ENCODE results near the gene LIMD2. TPM values are rescaled to one million over a fixed set of nuclear protein-coding genes. Genes with fewer than 3 reads are reported as not detected.

The LIMD2 gene
- total RNA-seq (10 to 100 TPM; 30.1 to 30.8 TPM), polyA plus RNA-seq (10 to 100 TPM; 26.4 to 69.5 TPM)
- long read RNA-seq, donor 1, transcript LIMD2-201 (5 exons, 3,193 nt), result major isoform, 15 of 36 reads
- long read RNA-seq, donor 1, transcript LIMD2-204 (2 exons, 760 nt), result minor isoform, 6 of 36 reads
- long read RNA-seq, donor 1, partial matches to known transcripts, result 7 of 36 reads
- long read RNA-seq, donor 1, other reads (novel, unspliced or antisense), result 0 of 36 reads
- long read RNA-seq, donor 2, partial matches to known transcripts, result 6 of 14 reads
- long read RNA-seq, donor 2, other reads (novel, unspliced or antisense), result 0 of 14 reads
- long read RNA-seq, donor 3, transcript LIMD2-201 (5 exons, 3,193 nt), result major isoform, 9 of 10 reads
- long read RNA-seq, donor 3, partial matches to known transcripts, result 0 of 10 reads
- long read RNA-seq, donor 3, other reads (novel, unspliced or antisense), result 0 of 10 reads
- long read RNA-seq, donor 4, transcript LIMD2-201 (5 exons, 3,193 nt), result major isoform, 5 of 7 reads
- long read RNA-seq, donor 4, partial matches to known transcripts, result 0 of 7 reads
- long read RNA-seq, donor 4, other reads (novel, unspliced or antisense), result 0 of 7 reads
- long read RNA-seq, donor 5, transcript LIMD2-201 (5 exons, 3,193 nt), result major isoform, 19 of 36 reads
- long read RNA-seq, donor 5, partial matches to known transcripts, result 7 of 36 reads
- long read RNA-seq, donor 5, other reads (novel, unspliced or antisense), result 0 of 36 reads

GRCh38 chr17:63699638-63700527, at the start of gene LIMD2:
LIMD2 (minus strand) TSS chr17:63700125; CDS start chr17:63699298, 827 bp downstream.
- Histone ChIP-seq H3K9me3 (ENCODE audit: control insufficient read depth in 4 of 4, insufficient read depth in 3 of 4, low read length in 3 of 4) (no peaks in the 10 kb centered on the region), H3K9ac (ENCODE audit: insufficient read depth in 1 of 2, low read length in 2 of 2) (no peak within 1 kb of the TSS), H3K27ac (ENCODE audit: low read depth in 1 of 2, low read length in 1 of 2) (peak within 1 kb of the TSS; percentile 75 to 85), H3K4me3 (peak within 1 kb of the TSS; percentile 47), H3K36me3 (ENCODE audit: control insufficient read depth in 4 of 4, insufficient read depth in 4 of 4, low read length in 4 of 4) (peaks cover 0 to 20% (median 13%) of the 10 kb centered on the region in 4 donors), H3K27me3 (ENCODE audit: control insufficient read depth in 3 of 3, insufficient read depth in 3 of 3, low read length in 2 of 3) (no peaks in the 10 kb centered on the region), H3K4me1 (ENCODE audit: control insufficient read depth in 5 of 5, insufficient read depth in 5 of 5, low read length in 5 of 5) (peaks cover 0 to 38% (median 8%) of the 10 kb centered on the region in 5 donors)
- WGBS, 2 donors, result 0 to 1% methylated on average over 60 to 133 of the region's 133 CpGs
- DNase-seq (peak; percentile 65 to 80 (median 75)), ATAC-seq (ENCODE audit: insufficient read depth, low FRiP score) (peak; percentile 7)
- no peak for TF ChIP-seq CTCF (IDR thresholded peaks at IDR 0.05; ENCODE audit: control extremely low read depth, extremely low read depth)

- Histone ChIP-seq H3K4me3 (peak within 1 kb of the TSS; percentile 66), H3K27me3 (ENCODE audit: control insufficient read depth in 3 of 3, insufficient read depth in 3 of 3, low read length in 2 of 3) (no peaks in the 10 kb centered on the region), H3K9me3 (ENCODE audit: control insufficient read depth in 4 of 4, insufficient read depth in 3 of 4, low read length in 3 of 4) (no peaks in the 10 kb centered on the region), H3K36me3 (ENCODE audit: control insufficient read depth in 4 of 4, insufficient read depth in 4 of 4, low read length in 4 of 4) (peaks cover 4 to 10% (median 7%) of the 10 kb centered on the region in 4 donors), H3K9ac (ENCODE audit: insufficient read depth in 1 of 2, low read length in 2 of 2) (peak within 1 kb of the TSS; percentile 51 to 86), H3K4me1 (ENCODE audit: control insufficient read depth in 5 of 5, insufficient read depth in 5 of 5, low read length in 5 of 5) (peaks cover 0 to 14% (median 4%) of the 10 kb centered on the region in 5 donors), H3K27ac (ENCODE audit: low read depth in 1 of 2, low read length in 1 of 2) (peak within 1 kb of the TSS; percentile 89 to 96)
- ATAC-seq (ENCODE audit: insufficient read depth, low FRiP score) (peak; percentile 97), DNase-seq (peak; percentile 97 to 99 (median 98))
- 0% methylated on average over 52 to 61 of the region's 61 CpGs for WGBS, 2 donors
- no peak for TF ChIP-seq CTCF (IDR thresholded peaks at IDR 0.05; ENCODE audit: control extremely low read depth, extremely low read depth)
Measured at GRCh38 chr17:63741408-63742173, 41.7 kb upstream of the LIMD2 start, which contains the start of gene STRADA. STRADA (minus strand) TSS chr17:63741799; CDS start chr17:63728369, 13,430 bp downstream.

- H3K36me3 ChIP-seq (ENCODE audit: control insufficient read depth in 4 of 4, insufficient read depth in 4 of 4, low read length in 4 of 4), result peaks cover 2 to 7% (median 6%) of the 10 kb centered on the region in 4 donors
- peak overlapping the region; percentile 89 to 96 for H3K27ac ChIP-seq (ENCODE audit: low read depth in 1 of 2, low read length in 1 of 2)
- no peak for DNase-seq
- no peak for ATAC-seq (ENCODE audit: insufficient read depth, low FRiP score)
- WGBS, 2 donors, result 1% methylated on average over 14 of the region's 14 CpGs
- peak overlapping the region; percentile 51 to 86 for H3K9ac ChIP-seq (ENCODE audit: insufficient read depth in 1 of 2, low read length in 2 of 2)
- H3K27me3 ChIP-seq (ENCODE audit: control insufficient read depth in 3 of 3, insufficient read depth in 3 of 3, low read length in 2 of 3), result no peaks in the 10 kb centered on the region
- TF ChIP-seq CTCF (IDR thresholded peaks at IDR 0.05; ENCODE audit: control extremely low read depth, extremely low read depth), result no peak
- peak overlapping the region; percentile 66 for H3K4me3 ChIP-seq
- H3K4me1 ChIP-seq (ENCODE audit: control insufficient read depth in 5 of 5, insufficient read depth in 5 of 5, low read length in 5 of 5), result peaks cover 0 to 14% (median 4%) of the 10 kb centered on the region in 5 donors
- H3K9me3 ChIP-seq (ENCODE audit: control insufficient read depth in 4 of 4, insufficient read depth in 3 of 4, low read length in 3 of 4), result no peaks in the 10 kb centered on the region
Measured at GRCh38 chr17:63741143-63741407, 41.1 kb upstream of the LIMD2 start.

Data from lung (tissue), 16 donors.